Airway epithelial cell (primary cell): ENCODE data around the gene ACSL1. TPM values are rescaled to one million over a fixed set of nuclear protein-coding genes. Genes with fewer than 3 reads are reported as not detected.

Experiments
- total RNA-seq: library from RNA; depleted of rRNA; stranded (reverse); fragments of >200 nt; gene quantifications from 2 replicates; pipeline ENCODE4 v1.2.3, GENCODE V29; 2015

ACSL1 gene
- total RNA-seq, result 30.1 and 42.9 TPM in 2 replicates

GRCh38 chr4:184825896-184826690 is at the start of gene ACSL1:
TSS of gene ACSL1 (minus strand) at chr4:184825968. CDS start at chr4:184803514, 22,454 bp downstream.

GRCh38 chr4:184733654-184734524 is 91.9 kb downstream of the ACSL1 start, which contains the start of gene CENPU:
TSS of gene CENPU (minus strand) at chr4:184734096. CDS start at chr4:184734062, 34 bp downstream.

Other genes with a start within 250 kb of the ACSL1 start
- 20.1 and 30.1 TPM in 2 replicates for gene CASP3, start 176.5 kb downstream of the ACSL1 start, total RNA-seq
- 10.2 and 12.8 TPM in 2 replicates for gene PRIMPOL, start 176.2 kb downstream of the ACSL1 start, total RNA-seq
- 20.7 and 20.9 TPM in 2 replicates for gene CENPU, start 91.9 kb downstream of the ACSL1 start, total RNA-seq
- gene HELT, start 192.5 kb upstream of the ACSL1 start, total RNA-seq, result not detected in 2 replicates